ENCODE data around the gene STXBP2.

The STXBP2 gene

GRCh38 chr19:7657131-7657751, 20.3 kb downstream of the STXBP2 start:
- DNase-seq: peak; percentile 60

- DNase-seq: peak; percentile 23
Observed at GRCh38 chr19:7658219-7658686, 21.3 kb downstream of the STXBP2 start.

DNA sequence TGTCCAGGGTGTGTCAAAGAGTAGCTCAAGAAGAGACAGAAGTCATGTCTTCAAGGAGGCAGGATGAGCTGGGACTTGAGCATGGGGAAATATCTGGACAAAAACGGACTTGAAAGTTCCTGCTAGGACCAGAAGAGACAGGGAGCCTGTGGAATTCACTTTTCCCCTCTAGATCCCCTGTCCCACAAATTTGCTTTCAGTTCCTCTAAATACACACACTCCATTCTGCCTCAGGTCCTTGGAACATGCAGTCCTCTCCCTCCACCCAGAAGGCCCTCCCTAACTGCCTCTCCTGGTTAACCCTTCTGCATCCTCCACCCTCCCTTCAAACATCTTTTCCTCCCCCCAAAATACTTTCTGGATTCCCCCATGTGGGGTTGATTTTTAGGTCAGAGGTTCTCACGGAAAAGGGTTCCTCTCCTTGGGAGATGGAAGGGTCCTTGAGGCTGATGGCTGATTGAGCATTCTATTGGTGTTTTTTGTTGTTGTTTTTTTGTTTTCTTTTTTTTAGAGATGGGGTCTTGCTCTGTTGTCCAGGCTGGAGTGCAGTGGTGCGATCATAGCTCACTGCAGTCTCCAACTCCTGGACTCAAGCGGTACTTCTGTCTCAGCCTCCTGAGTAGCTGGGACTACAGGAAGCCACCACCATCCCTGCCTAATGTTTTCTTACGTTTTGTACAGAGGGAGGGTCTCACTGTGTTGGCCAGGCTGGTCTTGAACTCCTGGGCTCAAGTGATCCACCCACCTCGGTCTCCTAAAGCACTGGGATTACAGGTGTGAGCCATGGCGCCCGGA, 25.0 kb downstream of the STXBP2 start:
- no peak for DNase-seq

- no peak for DNase-seq
Observed at GRCh38 chr19:7662657-7663056, 25.7 kb downstream of the STXBP2 start.

DNA sequence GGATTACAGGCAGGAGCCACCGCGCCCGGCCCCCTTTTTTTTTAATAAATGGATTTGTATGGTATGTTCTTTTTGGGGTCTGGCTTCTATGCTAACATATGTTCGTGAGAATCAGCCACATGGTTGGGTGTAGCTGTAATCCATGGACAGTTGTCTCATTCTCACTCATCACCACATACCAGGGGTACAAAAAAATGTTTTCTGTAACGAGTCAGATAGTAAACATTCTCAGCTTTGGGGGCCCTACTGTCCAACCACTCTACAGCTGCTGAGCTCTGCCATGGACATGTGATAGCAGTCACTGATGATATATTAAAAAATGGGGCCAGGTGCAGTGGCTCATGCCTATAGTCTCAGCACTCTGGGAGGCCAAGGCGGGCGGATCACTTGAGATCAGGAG, 26.8 kb downstream of the STXBP2 start:
- DNase-seq: no peak

DNA sequence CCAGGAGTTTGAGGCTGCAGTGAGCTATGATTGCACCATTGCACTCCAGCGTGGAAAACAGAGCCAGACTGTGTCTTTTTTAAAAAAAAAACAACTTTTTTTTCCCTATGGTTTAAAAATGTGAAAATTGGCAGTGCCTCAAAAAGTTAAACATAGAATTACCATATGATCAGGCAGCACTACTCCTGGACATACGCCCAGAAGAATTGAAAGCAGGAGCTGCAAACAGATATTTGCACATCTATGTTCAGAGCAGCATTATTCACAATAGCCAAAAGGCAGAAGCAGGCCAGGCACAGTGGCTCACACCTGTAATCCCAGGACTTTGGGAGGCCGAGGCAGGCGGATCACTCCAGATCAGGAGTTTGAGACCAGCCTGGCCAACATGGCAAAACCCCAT, 28.2 kb downstream of the STXBP2 start:
- DNase-seq: no peak

DNA sequence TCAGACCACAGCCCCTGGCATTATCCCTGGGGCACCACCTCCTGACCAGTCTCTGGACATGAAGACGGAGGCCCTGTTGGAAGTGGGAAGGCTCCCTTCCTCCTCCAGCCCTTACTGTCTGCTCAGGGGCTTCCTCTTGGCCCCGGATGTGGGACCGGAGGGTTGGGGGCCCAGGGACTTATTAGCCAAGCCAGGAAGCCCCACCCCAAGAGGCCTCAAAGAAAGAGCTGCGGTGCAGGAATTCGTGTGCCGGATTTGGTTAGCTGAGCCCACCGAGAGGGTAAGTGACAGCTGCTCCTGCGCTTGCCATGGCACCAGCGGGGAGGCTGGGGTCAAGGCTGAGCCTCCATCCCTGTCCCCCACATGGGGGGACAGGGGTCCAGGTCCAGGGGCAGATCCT, 31.9 kb downstream of the STXBP2 start, which contains the start of gene RETN:
TSS of gene RETN (plus strand) at position 208 of the 400 bp plus-strand sequence. CDS start 278 bp downstream, outside the sequence.
- no peak for DNase-seq

DNA sequence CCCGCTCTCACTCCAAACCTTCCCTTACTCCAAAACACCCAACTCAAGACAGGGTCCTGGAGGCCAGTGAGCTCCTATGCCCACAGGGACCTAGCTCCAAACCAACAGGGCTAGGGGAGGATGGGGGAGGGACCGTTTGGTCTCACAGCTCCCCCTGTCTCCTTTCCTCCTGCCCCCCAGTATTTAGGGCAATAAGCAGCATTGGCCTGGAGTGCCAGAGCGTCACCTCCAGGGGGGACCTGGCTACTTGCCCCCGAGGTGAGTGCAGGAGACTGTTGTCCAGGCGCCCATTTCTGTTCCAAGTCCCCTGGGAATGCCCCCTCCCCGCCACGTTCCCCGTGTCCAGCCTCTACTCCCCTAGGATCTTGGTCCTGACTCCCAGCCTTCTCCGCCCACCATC, 32.7 kb downstream of the STXBP2 start:
- no peak for DNase-seq

GRCh38 chr19:7670150-7670783, 33.4 kb downstream of the STXBP2 start:
- peak; percentile 35 for DNase-seq

- DNase-seq: no peak
Observed at GRCh38 chr19:7670790-7671189, 33.9 kb downstream of the STXBP2 start.

- DNase-seq: no peak
Observed at GRCh38 chr19:7672522-7672921, 35.6 kb downstream of the STXBP2 start.

- DNase-seq: peak; percentile 93
Observed at GRCh38 chr19:7674010-7675005, 37.4 kb downstream of the STXBP2 start.

DNA sequence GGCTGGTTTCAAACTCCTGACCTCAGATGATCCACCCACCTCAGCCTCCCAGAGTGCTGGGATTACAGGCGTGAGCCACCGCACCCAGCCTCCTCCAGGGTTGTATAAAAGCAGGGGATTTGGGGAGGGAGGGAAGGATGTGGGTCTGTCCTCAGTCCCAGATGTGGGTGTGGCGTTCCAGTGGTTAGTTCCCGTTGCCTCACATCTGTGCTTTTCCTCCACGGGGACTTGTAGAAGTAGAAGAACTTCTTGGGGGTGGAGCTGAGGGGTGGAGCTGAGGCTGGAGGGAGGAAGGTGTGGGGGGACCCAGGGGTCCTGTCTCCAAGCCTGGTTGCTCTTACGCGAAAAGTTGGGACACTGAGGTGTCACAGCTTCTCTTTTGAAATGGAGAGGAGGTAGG, 39.5 kb downstream of the STXBP2 start:
- peak; percentile 61 for DNase-seq

GRCh38 chr19:7676854-7677253, 39.9 kb downstream of the STXBP2 start, which contains the start of gene MCEMP1:
Gene MCEMP1 (plus strand): TSS chr19:7677090. CDS start chr19:7677121, 31 bp downstream.
- peak; percentile 37 for DNase-seq

DNA sequence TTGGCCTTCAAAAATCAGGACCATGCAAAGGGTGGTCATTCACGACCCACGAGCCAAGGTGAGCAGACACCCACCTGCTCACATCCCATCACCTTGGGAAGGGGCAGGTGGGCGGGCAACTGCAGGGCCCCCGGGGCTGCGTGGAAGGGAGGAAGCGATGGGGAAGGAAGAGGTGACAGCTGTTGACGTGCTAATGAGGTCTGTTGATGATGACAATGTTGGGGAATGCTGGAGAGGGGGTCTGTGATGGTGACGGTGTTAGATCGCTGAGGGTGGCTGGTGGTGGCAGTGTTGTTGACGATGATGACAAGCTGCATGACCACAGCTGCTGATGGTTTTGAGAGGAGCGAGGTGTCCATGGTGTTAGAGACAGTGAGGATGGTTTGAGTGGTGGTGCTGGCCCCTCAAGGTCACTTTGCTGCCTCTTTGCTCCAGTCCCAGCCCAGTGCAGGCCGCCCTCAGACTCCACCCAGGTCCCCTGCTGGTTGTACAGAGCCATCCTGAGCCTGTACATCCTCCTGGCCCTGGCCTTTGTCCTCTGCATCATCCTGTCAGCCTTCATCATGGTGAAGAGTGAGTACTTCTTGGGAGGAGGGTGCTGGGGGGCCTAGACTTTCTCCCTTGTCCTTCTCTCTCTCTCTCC, 40.9 kb downstream of the STXBP2 start:
- peak; percentile 43 for DNase-seq

- DNase-seq: peak; percentile 89
Observed at GRCh38 chr19:7678971-7679751, 42.3 kb downstream of the STXBP2 start.

GRCh38 chr19:7679771-7680605, 43.1 kb downstream of the STXBP2 start:
- DNase-seq: no peak

GRCh38 chr19:7680606-7681339, 43.9 kb downstream of the STXBP2 start, which contains the start of gene TRAPPC5:
Gene TRAPPC5 (plus strand): TSS chr19:7680833. CDS start chr19:7682254, 1,421 bp downstream.
- peak; percentile 92 for DNase-seq

Data from hematopoietic multipotent progenitor cell treated with erythropoietin and hydrocortisone succinate and interleukin-3 and kit ligand, for 6 days (in vitro differentiated cells).